ENCODE measurements around the gene C2orf81.
"Not testable (repeated sequence)": the region's sequence is repeated elsewhere in the genome, so short reads cannot be mapped to it uniquely, and the experiment has no call there.

DNA sequence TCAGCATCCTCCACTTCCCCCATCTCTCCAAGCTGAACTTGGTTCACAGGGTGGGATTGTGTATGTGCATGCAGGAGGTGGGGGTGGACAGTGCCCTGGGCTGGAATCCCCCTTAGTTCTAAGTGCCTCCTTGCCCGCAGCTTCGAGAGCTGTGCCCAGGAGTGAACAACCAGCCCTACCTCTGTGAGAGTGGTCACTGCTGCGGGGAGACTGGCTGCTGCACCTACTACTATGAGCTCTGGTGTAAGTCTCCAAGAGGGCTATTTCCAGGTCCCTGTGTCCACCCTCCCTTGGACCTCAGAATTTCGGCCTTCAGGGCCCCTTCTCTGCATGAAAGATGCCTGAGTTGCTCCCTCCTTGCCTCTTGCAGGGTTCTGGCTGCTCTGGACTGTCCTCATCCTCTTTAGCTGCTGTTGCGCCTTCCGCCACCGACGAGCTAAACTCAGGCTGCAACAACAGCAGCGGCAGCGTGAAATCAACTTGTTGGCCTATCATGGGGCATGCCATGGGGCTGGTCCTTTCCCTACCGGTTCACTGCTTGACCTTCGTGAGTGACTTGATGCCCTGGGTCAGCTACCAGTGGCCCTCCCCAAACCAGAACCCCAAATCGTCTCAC is 38.2 kb upstream of the C2orf81 start:
- TF ChIP-seq, protein P1, sequence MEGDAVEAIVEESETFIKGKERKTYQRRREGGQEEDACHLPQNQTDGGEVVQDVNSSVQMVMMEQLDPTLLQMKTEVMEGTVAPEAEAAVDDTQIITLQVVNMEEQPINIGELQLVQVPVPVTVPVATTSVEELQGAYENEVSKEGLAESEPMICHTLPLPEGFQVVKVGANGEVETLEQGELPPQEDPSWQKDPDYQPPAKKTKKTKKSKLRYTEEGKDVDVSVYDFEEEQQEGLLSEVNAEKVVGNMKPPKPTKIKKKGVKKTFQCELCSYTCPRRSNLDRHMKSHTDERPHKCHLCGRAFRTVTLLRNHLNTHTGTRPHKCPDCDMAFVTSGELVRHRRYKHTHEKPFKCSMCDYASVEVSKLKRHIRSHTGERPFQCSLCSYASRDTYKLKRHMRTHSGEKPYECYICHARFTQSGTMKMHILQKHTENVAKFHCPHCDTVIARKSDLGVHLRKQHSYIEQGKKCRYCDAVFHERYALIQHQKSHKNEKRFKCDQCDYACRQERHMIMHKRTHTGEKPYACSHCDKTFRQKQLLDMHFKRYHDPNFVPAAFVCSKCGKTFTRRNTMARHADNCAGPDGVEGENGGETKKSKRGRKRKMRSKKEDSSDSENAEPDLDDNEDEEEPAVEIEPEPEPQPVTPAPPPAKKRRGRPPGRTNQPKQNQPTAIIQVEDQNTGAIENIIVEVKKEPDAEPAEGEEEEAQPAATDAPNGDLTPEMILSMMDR (IDR thresholded peaks at IDR 0.05; ENCODE audit: poor library complexity, severe bottlenecking) = not testable (repeated sequence)
- TF ChIP-seq MXI1 (conservative IDR thresholded peaks at IDR 0.05; ENCODE audit: poor library complexity, severe bottlenecking); EZH2 (IDR thresholded peaks at IDR 0.05; ENCODE audit: borderline replicate concordance, insufficient read depth, low read length, poor library complexity, severe bottlenecking); RAD21 (conservative IDR thresholded peaks at IDR 0.05); POLR2AphosphoS5 (IDR thresholded peaks at IDR 0.05); EP300 (conservative IDR thresholded peaks at IDR 0.05; ENCODE audit: poor library complexity, severe bottlenecking); SMC3 (conservative IDR thresholded peaks at IDR 0.05; ENCODE audit: poor library complexity); TAF1 (IDR thresholded peaks at IDR 0.05; ENCODE audit: low read depth): not testable (repeated sequence)
- TF ChIP-seq, protein P2, sequence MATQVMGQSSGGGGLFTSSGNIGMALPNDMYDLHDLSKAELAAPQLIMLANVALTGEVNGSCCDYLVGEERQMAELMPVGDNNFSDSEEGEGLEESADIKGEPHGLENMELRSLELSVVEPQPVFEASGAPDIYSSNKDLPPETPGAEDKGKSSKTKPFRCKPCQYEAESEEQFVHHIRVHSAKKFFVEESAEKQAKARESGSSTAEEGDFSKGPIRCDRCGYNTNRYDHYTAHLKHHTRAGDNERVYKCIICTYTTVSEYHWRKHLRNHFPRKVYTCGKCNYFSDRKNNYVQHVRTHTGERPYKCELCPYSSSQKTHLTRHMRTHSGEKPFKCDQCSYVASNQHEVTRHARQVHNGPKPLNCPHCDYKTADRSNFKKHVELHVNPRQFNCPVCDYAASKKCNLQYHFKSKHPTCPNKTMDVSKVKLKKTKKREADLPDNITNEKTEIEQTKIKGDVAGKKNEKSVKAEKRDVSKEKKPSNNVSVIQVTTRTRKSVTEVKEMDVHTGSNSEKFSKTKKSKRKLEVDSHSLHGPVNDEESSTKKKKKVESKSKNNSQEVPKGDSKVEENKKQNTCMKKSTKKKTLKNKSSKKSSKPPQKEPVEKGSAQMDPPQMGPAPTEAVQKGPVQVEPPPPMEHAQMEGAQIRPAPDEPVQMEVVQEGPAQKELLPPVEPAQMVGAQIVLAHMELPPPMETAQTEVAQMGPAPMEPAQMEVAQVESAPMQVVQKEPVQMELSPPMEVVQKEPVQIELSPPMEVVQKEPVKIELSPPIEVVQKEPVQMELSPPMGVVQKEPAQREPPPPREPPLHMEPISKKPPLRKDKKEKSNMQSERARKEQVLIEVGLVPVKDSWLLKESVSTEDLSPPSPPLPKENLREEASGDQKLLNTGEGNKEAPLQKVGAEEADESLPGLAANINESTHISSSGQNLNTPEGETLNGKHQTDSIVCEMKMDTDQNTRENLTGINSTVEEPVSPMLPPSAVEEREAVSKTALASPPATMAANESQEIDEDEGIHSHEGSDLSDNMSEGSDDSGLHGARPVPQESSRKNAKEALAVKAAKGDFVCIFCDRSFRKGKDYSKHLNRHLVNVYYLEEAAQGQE (IDR thresholded peaks at IDR 0.05; ENCODE audit: borderline replicate concordance) = not testable (repeated sequence)

Measured in neural cell (in vitro differentiated cells).